ENCODE measurements around the gene NGEF.

Gene NGEF

GRCh38 chr2:232879618-232880494 lies 133.2 kb downstream of the NGEF start:
- DNase-seq: no peak

- no peak for DNase-seq
Observed at GRCh38 chr2:232878855-232879617, 134.0 kb downstream of the NGEF start.

GRCh38 chr2:232877940-232878511 lies 135.0 kb downstream of the NGEF start:
- no peak for DNase-seq

- DNase-seq: no peak
Observed at GRCh38 chr2:232876978-232877441, 136.0 kb downstream of the NGEF start.

GRCh38 chr2:232876161-232876977 lies 136.7 kb downstream of the NGEF start:
- DNase-seq: no peak

GRCh38 chr2:232875256-232876121 lies 137.6 kb downstream of the NGEF start:
- no peak for DNase-seq

- DNase-seq: no peak
Observed at GRCh38 chr2:232874677-232875223, 138.3 kb downstream of the NGEF start.

GRCh38 chr2:232873909-232874641 lies 139.0 kb downstream of the NGEF start:
- DNase-seq: no peak

- DNase-seq: no peak
Observed at GRCh38 chr2:232873292-232873908, 139.7 kb downstream of the NGEF start.

GRCh38 chr2:232872826-232873225 lies 140.2 kb downstream of the NGEF start:
- no peak for DNase-seq

- DNase-seq: no peak
Observed at GRCh38 chr2:232871835-232872736, 141.0 kb downstream of the NGEF start.

GRCh38 chr2:232871418-232871834 lies 141.6 kb downstream of the NGEF start:
- no peak for DNase-seq

- no peak for DNase-seq
Observed at GRCh38 chr2:232870766-232871371, 142.2 kb downstream of the NGEF start.

- DNase-seq: no peak
Observed at GRCh38 chr2:232870018-232870765, 142.9 kb downstream of the NGEF start, which contains the start of gene SNORC. Gene SNORC, plus strand, starts transcription at chr2:232870264. Its CDS starts 78 bp downstream, at chr2:232870342.

- no peak for DNase-seq
Observed at GRCh38 chr2:232869138-232870017, 143.7 kb downstream of the NGEF start.

- DNase-seq: no peak
Observed at GRCh38 chr2:232866104-232866503, 147.0 kb downstream of the NGEF start.

- DNase-seq: no peak
Observed at GRCh38 chr2:232865165-232865564, 147.9 kb downstream of the NGEF start.
